Measurements from ENCODE around the gene ST6GAL1.

Gene ST6GAL1

DNA sequence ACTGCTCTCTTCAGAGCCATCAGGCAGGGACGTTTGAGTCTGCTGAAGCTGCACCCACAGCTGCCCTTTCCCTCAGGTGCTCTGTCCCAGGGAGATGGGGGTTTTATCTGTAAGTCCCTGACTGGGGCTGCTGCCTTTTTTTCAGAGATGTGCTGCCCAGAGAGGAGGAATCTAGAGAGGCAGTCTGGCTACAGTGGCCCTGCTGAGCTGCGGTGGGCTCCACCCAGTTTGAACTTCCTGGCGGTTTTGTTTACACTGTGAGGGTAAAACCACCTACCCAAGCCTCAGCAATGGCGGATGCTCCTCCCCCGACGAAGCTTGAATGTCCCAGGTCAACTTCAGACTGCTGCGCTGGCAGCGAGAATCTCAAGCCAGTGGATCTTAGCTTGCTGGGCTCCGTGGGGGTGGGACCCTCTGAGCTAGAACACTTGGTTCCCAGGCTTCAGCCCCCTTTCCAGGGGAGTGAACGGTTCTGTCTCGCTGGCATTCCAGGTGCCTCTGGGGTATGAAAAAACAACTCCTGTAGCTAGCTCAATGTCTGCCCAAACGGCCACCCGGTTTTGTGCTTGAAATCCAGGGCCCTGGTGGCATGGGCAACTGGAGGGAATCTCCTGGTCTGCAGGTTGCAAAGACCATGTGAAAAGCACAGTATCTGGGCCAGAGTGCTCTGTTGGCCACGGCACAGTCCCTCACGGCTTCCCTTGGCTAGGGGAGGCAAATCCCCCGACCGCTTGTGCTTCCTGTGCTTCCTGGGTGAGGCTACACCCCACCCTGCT, 21.1 kb upstream of the ST6GAL1 start:
- TF ChIP-seq, protein P1, sequence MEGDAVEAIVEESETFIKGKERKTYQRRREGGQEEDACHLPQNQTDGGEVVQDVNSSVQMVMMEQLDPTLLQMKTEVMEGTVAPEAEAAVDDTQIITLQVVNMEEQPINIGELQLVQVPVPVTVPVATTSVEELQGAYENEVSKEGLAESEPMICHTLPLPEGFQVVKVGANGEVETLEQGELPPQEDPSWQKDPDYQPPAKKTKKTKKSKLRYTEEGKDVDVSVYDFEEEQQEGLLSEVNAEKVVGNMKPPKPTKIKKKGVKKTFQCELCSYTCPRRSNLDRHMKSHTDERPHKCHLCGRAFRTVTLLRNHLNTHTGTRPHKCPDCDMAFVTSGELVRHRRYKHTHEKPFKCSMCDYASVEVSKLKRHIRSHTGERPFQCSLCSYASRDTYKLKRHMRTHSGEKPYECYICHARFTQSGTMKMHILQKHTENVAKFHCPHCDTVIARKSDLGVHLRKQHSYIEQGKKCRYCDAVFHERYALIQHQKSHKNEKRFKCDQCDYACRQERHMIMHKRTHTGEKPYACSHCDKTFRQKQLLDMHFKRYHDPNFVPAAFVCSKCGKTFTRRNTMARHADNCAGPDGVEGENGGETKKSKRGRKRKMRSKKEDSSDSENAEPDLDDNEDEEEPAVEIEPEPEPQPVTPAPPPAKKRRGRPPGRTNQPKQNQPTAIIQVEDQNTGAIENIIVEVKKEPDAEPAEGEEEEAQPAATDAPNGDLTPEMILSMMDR (IDR thresholded peaks at IDR 0.05; ENCODE audit: extremely low read depth, missing control alignments) = no peak
- DNase-seq (ENCODE audit: low spot score) = no peak

DNA sequence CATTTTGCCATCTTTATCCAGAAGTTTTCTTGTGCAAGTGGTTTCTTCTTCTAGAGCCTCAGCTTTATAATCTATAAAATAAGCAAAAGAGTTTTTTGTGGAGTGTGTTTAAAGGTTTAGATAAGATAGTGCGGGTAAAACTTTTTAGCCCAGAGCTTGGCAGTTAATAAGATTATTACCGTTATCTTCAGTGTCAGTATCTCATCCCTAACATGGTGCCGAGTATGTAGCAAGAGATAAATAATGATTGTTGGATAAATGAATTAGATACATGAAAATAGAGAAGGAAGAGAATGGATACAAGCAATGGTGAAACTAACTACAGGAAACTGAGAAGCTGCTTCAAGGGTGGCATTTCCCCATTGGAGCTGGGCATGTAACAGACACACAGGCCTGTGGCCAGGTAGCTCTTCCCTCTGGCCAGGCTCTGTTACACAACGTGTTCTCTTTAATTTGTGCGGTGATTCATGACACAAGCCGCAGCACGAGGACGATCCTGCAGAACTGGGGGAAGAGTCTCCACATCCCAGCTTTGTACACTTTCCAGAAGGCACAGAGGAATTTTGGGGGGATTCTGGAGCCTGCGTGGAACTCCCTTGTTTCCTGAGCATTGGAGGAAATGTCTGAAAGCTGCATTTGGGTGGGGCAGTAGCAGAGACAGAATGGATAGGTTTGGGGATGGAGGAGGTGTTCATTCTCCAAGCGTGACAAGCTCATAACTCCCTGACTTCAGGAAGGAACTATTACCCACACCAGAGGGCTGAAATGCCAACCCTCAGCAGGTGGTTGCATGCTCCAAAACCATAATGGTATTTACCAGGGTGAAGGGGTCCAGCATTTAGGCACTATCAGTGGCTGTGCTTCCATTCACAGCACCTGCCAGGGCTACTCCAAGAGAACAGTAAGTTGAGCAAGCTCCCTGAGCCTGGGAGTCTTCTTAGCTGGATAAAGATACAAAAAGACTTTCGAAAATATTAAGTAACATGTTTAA, 14.2 kb upstream of the ST6GAL1 start:
- DNase-seq (ENCODE audit: low spot score) = no peak
- TF ChIP-seq, protein P1 (IDR thresholded peaks at IDR 0.05; ENCODE audit: extremely low read depth, missing control alignments) = no peak

DNA sequence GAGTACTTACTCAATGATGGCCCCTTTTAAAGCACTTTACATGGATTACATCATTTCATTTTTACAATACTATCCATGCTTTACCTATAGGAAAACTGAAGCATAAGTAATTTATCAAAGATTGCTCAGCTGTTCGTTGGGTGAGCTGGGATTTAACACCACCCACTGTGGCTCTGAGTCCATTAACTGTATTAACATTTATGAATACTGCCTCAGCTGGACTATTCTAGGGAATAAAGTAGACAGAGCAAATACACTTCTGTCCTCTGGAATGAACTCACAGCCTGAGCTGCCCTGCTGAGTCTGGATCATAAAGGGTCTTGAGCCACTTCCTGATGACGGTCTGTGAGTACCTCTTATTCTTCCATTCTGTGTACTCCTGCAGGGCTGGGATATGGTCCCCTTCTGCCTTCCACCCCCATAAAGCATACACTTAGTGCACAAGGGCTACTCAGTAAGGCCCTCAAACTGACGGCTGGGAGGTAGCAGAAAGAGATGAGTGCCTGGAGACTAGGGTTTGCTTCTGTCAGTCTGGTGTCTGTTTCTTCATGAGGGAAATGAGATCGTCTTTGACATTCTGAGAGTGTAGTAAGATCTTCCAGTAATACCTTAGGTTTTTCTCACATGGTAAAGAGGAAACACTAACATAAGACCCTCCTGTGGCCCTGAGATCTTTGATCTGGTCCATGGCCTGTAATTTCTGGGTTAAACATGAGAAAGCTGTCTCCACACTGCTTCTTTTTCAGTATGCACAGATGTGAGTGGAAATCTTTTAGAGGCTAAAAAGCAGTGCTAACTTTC, 12.6 kb upstream of the ST6GAL1 start:
- TF ChIP-seq, protein P1 (IDR thresholded peaks at IDR 0.05; ENCODE audit: extremely low read depth, missing control alignments) = no peak
- DNase-seq (ENCODE audit: low spot score) = no peak

DNA sequence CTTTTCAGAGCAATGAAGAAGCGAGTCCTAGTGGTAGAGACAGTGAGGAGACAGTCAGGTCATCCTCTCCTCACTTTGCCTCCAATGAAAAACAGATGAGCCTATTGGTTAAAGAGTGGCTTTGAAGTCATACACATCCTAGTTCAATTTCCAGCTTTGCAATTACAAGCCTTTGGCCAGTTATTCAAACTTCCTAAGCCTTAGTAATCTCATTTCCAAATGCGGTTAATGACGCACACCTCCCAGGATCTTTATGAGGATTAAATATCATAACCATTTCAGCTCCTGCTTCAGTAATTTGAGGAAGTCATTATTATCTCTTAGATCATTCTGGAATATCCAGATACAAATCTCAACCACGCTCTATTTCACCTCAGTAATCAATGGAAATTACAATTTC, 10.0 kb upstream of the ST6GAL1 start:
- DNase-seq (ENCODE audit: low spot score) = no peak
- TF ChIP-seq, protein P1 (IDR thresholded peaks at IDR 0.05; ENCODE audit: extremely low read depth, missing control alignments) = no peak

DNA sequence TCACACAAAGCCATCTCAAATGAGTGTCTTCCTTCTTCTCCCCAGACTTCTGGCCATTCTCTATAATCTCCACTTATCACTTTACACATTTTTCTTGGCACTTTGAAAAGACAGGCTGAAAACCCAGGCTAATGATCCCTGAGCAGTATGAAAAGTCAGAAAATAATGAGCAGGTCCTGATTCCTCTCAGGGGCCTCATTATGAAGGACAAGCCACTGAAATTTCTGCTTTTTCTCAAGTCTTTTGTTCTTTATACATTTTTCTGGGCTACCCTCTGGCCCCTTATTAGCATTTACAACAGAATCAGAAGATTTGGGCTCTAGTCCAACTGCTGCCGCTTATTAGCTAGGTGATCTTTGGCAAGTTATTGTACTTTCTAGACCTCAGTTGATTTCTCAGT, 9.5 kb upstream of the ST6GAL1 start:
- TF ChIP-seq, protein P1 (IDR thresholded peaks at IDR 0.05; ENCODE audit: extremely low read depth, missing control alignments) = no peak
- DNase-seq (ENCODE audit: low spot score) = no peak

DNA sequence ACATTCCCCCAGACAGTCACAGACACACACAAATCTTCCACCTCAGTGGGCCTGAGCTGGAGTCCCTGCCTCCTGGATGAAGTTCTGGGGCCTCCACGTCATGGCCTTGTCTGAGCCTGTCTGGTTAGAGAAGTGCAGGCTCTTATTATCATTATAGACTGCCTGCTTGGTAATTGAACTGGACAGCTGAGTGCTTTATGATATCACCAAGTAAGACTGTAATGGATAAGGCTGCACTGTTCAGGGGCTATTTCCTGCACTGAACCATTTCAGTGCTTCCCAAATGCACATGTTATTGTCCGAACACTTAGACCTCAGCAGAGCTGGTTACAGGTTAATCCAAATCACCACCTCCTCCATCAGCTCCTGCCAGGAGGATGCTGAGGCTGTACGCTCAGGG, 8.7 kb upstream of the ST6GAL1 start:
- no peak for DNase-seq (ENCODE audit: low spot score)
- TF ChIP-seq, protein P1 (IDR thresholded peaks at IDR 0.05; ENCODE audit: extremely low read depth, missing control alignments) = no peak
